ENCODE results near the gene HIC1. TPM values are rescaled to one million over a fixed set of nuclear protein-coding genes. Genes with fewer than 3 reads are reported as not detected.

HIC1 gene
- polyA plus RNA-seq, 1 of the 3 experiments (the other 2 are of a cell fraction) = 6.4 TPM

DNA sequence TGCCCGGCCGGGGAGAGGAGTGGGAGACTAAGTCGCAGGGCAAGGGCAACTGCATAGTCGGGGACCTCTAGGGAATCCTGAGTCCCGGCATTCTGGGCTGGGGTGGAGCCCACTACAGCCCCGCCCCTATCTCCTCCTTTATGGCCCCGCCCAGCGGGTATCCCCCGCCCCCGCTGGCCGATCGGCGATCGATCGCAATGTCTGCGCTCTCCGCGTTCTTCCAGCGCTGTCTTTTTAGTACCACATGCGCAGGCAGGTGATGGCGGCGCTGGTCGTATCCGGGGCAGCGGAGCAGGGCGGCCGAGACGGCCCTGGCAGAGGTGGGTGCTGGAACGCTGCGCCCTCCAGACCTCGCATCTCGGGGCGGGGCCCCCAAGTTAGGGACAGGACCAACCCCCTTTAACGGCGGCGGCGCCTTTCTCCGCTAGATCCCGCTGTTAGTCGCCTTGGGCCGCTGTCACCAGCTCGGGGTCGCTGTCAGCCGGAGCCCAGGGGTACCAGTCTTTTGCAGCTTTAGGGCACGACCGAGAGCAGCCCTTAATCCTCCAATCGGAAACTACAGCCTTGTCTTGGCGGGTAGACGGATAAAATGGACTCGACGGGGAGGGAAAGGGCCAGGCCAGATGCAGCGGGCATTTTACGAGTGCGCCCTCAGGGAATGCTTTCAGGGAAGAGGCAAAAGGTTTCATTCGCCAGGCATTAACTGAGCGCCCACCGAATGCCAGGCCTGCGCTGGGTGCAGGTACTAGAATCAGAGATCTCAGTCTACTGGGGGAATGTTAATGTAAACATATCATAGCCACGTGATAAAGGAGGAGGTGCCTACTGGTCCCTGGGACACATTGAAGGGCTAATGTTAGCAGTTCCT is 24.8 kb upstream of the HIC1 start, which contains the start of gene DPH1:
Gene DPH1 (plus strand): TSS at position 243 of the 868 bp plus-strand sequence. CDS start 17 bp downstream, at position 260.
- no peaks in the 10 kb centered on the region for H3F3A ChIP-seq (replicated peaks; ENCODE audit: insufficient read depth)
- H3K27me3 ChIP-seq (ENCODE audit: insufficient read depth) = peaks cover 7% of the 10 kb centered on the region; the same call in 1 of the 2 replicates
- ChIA-PET POLR2A (interaction anchor here (1.3 kb wide), 1 partner anchor 11 kb away, joined by 4 read pairs; no protein-coding TSS in a partner anchor), CTCF (interaction anchor here (0.6 to 8.6 kb wide), 10 partner anchors 10 to 309 kb away, joined by 3 to 197 read pairs (median 5); partner anchors contain the start of genes HIC1 and OVCA2)
- H3K4me2 ChIP-seq = peak within 1 kb of the TSS; percentile 90
- peaks cover 0 to 4% of the 10 kb centered on the region in 2 experiments for H3K36me3 ChIP-seq (replicated peaks in 1 of 2; ENCODE audit: control insufficient read depth in 1 of 2, insufficient read depth in 2 of 2, low read length in 1 of 2)
- peaks cover 22% of the 10 kb centered on the region for H3K79me2 ChIP-seq (ENCODE audit: insufficient read depth)
- H2AFZ ChIP-seq (ENCODE audit: low read depth) = peak within 1 kb of the TSS; percentile 92
- H3K27ac ChIP-seq (ENCODE audit: low read depth in 2 of 2, low read length in 1 of 2) = peak within 1 kb of the TSS; percentile 56 to 64; a peak in 3 of 4 replicates
- 1% methylated on average over 31 of the region's 59 CpGs for WGBS (ENCODE audit: low lambda C conversion rate)
- H3K9ac ChIP-seq = peak within 1 kb of the TSS; percentile 86
- H3K9me3 ChIP-seq = no peaks in the 10 kb centered on the region
- peak within 1 kb of the TSS; percentile 99 to 100 for H3K4me3 ChIP-seq (ENCODE audit: low read depth in 2 of 2, low read length in 1 of 2)
- no peaks in the 10 kb centered on the region for H4K20me1 ChIP-seq (ENCODE audit: insufficient read depth)
- no peaks in the 10 kb centered on the region for H3K9me2 ChIP-seq
- peaks cover 5 to 14% of the 10 kb centered on the region in 2 experiments; a peak in 2 of 4 replicates for H3K4me1 ChIP-seq (ENCODE audit: control insufficient read depth in 1 of 2, insufficient read depth in 2 of 2, low read depth in 1 of 2, low read length in 1 of 2)
- DNase-seq = peak; percentile 96
- TF ChIP-seq FOSL2 (IDR thresholded peaks at IDR 0.05; ENCODE audit: borderline replicate concordance, low read depth) (no peak), POLR2AphosphoS5 (IDR thresholded peaks at IDR 0.05; ENCODE audit: low read depth, low read length) (peak; percentile 74), SMC3 (IDR thresholded peaks at IDR 0.05; ENCODE audit: low read depth, low read length) (peak; percentile 46; the same call in 1 of the 2 replicates), RCOR1 (IDR thresholded peaks at IDR 0.05; ENCODE audit: low read length) (0 out of 2 replicates have a peak, but pooled peaks have one; percentile 19), TAF1 (IDR thresholded peaks at IDR 0.05; ENCODE audit: borderline replicate concordance, low read depth, low read length) (peak; percentile 80), EP300 (IDR thresholded peaks at IDR 0.05; ENCODE audit: borderline replicate concordance in 1 of 2, low read depth in 1 of 2, low read length in 1 of 2) (no peak), GABPA (IDR thresholded peaks at IDR 0.05; ENCODE audit: low read depth) (peak; percentile 47), RAD21 (IDR thresholded peaks at IDR 0.05; ENCODE audit: low read length) (no peak; the same call in 1 of the 2 replicates), TEAD4 (IDR thresholded peaks at IDR 0.05; ENCODE audit: borderline replicate concordance, insufficient read depth) (no peak), NRF1 (IDR thresholded peaks at IDR 0.05; ENCODE audit: low read depth, low read length) (peak; percentile 64), JUND (IDR thresholded peaks at IDR 0.05) (no peak), FOXM1 (IDR thresholded peaks at IDR 0.05; ENCODE audit: low read depth) (no peak), MXI1 (IDR thresholded peaks at IDR 0.05; ENCODE audit: low read depth, low read length) (peak; percentile 99), ELF1 (IDR thresholded peaks at IDR 0.05) (peak; percentile 60; the same call in 1 of the 2 replicates), SIN3A (IDR thresholded peaks at IDR 0.05; ENCODE audit: borderline replicate concordance, low read depth, low read length) (peak; percentile 100), RXRA (IDR thresholded peaks at IDR 0.05; ENCODE audit: borderline replicate concordance, low read depth) (no peak), CHD2 (IDR thresholded peaks at IDR 0.05; ENCODE audit: low read length, partially characterized antibody) (peak; percentile 80), NFIC (IDR thresholded peaks at IDR 0.05; ENCODE audit: borderline replicate concordance) (no peak), FOXJ3 (CRISPR knock-in tag; IDR thresholded peaks at IDR 0.05) (no peak), GATA2 (CRISPR knock-in tag; IDR thresholded peaks at IDR 0.05) (no peak), TCF12 (IDR thresholded peaks at IDR 0.05) (peak; percentile 37; the same call in 1 of the 2 replicates)
- TF ChIP-seq, protein P1, sequence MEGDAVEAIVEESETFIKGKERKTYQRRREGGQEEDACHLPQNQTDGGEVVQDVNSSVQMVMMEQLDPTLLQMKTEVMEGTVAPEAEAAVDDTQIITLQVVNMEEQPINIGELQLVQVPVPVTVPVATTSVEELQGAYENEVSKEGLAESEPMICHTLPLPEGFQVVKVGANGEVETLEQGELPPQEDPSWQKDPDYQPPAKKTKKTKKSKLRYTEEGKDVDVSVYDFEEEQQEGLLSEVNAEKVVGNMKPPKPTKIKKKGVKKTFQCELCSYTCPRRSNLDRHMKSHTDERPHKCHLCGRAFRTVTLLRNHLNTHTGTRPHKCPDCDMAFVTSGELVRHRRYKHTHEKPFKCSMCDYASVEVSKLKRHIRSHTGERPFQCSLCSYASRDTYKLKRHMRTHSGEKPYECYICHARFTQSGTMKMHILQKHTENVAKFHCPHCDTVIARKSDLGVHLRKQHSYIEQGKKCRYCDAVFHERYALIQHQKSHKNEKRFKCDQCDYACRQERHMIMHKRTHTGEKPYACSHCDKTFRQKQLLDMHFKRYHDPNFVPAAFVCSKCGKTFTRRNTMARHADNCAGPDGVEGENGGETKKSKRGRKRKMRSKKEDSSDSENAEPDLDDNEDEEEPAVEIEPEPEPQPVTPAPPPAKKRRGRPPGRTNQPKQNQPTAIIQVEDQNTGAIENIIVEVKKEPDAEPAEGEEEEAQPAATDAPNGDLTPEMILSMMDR (IDR thresholded peaks at IDR 0.05) = no peak
- TF ChIP-seq, protein P2, sequence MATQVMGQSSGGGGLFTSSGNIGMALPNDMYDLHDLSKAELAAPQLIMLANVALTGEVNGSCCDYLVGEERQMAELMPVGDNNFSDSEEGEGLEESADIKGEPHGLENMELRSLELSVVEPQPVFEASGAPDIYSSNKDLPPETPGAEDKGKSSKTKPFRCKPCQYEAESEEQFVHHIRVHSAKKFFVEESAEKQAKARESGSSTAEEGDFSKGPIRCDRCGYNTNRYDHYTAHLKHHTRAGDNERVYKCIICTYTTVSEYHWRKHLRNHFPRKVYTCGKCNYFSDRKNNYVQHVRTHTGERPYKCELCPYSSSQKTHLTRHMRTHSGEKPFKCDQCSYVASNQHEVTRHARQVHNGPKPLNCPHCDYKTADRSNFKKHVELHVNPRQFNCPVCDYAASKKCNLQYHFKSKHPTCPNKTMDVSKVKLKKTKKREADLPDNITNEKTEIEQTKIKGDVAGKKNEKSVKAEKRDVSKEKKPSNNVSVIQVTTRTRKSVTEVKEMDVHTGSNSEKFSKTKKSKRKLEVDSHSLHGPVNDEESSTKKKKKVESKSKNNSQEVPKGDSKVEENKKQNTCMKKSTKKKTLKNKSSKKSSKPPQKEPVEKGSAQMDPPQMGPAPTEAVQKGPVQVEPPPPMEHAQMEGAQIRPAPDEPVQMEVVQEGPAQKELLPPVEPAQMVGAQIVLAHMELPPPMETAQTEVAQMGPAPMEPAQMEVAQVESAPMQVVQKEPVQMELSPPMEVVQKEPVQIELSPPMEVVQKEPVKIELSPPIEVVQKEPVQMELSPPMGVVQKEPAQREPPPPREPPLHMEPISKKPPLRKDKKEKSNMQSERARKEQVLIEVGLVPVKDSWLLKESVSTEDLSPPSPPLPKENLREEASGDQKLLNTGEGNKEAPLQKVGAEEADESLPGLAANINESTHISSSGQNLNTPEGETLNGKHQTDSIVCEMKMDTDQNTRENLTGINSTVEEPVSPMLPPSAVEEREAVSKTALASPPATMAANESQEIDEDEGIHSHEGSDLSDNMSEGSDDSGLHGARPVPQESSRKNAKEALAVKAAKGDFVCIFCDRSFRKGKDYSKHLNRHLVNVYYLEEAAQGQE (IDR thresholded peaks at IDR 0.05; ENCODE audit: low read depth, low read length) = peak; percentile 80
- TF ChIP-seq, protein P3, sequence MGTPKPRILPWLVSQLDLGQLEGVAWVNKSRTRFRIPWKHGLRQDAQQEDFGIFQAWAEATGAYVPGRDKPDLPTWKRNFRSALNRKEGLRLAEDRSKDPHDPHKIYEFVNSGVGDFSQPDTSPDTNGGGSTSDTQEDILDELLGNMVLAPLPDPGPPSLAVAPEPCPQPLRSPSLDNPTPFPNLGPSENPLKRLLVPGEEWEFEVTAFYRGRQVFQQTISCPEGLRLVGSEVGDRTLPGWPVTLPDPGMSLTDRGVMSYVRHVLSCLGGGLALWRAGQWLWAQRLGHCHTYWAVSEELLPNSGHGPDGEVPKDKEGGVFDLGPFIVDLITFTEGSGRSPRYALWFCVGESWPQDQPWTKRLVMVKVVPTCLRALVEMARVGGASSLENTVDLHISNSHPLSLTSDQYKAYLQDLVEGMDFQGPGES (IDR thresholded peaks at IDR 0.05; ENCODE audit: low read depth, low read length) = no peak
- TF ChIP-seq, protein P4, sequence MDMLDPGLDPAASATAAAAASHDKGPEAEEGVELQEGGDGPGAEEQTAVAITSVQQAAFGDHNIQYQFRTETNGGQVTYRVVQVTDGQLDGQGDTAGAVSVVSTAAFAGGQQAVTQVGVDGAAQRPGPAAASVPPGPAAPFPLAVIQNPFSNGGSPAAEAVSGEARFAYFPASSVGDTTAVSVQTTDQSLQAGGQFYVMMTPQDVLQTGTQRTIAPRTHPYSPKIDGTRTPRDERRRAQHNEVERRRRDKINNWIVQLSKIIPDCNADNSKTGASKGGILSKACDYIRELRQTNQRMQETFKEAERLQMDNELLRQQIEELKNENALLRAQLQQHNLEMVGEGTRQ (IDR thresholded peaks at IDR 0.05; ENCODE audit: borderline replicate concordance, low read depth, low read length) = peak; percentile 53

Measured in SK-N-SH (cell line).